HepG2 (cell line): ENCODE measurements around the gene USF1.

ENCODE experiments used
- GTF3A ChIP-seq: sonication (generic); formaldehyde crosslinking; conservative IDR thresholded peaks from 2 replicates; pipeline ENCODE4 v1.4.0; 2020; ENCODE audit warnings: mild to moderate bottlenecking, missing genetic modification reagents
- ZBTB4 ChIP-seq: sonication (generic); formaldehyde crosslinking; IDR thresholded peaks from 2 replicates; pipeline ENCODE4 v1.4.0; 2020; ENCODE audit warnings: missing genetic modification reagents, mild to moderate bottlenecking, borderline replicate concordance
- ZBTB43 ChIP-seq: sonication (generic); formaldehyde crosslinking; conservative IDR thresholded peaks from 2 replicates; pipeline ENCODE4 v1.4.0; 2020; ENCODE audit warnings: missing genetic modification reagents
- ZFX ChIP-seq: sonication (generic); formaldehyde crosslinking; IDR thresholded peaks from 2 replicates; pipeline ENCODE4 v1.4.0; 2020; ENCODE audit warnings: mild to moderate bottlenecking, low read depth, missing genetic modification reagents, moderate library complexity
- ZNF256 ChIP-seq: sonication (generic); formaldehyde crosslinking; conservative IDR thresholded peaks from 2 replicates; pipeline ENCODE4 v1.4.0; 2020; ENCODE audit warnings: missing genetic modification reagents

GRCh38 chr1:161054232-161054631, 8.5 kb upstream of the USF1 start:
- TF ChIP-seq ZFX (no peak), ZBTB43 (CRISPR knock-in tag) (no peak), ZNF256 (CRISPR knock-in tag) (no peak), GTF3A (no peak), ZBTB4 (CRISPR knock-in tag) (no peak)
